Measurements from ENCODE around the gene ANKS1A.

GRCh38 chr6:34969662-34970265 is 80.7 kb downstream of the ANKS1A start:
- TF ChIP-seq CTCF (conservative IDR thresholded peaks at IDR 0.05; ENCODE audit: low read depth, low read length): no peak
- no peak for TF ChIP-seq EZH2 (IDR thresholded peaks at IDR 0.05; ENCODE audit: borderline replicate concordance, low read depth, low read length, poor library complexity, severe bottlenecking)
